Left lung (tissue), 10 donors: ENCODE results near the gene MYL11. TPM values are rescaled to one million over a fixed set of nuclear protein-coding genes. Genes with fewer than 3 reads are reported as not detected.

ENCODE experiments used
- ATAC-seq: fragments of 200-7000 bp; cut with Tn5 transposase; one replicate; pipeline ENCODE4 v1.9.1; 2020; ENCODE audit warnings: moderate library complexity
- DNase-seq, 4 donors: peaks; one replicate each; pipeline ENCODE4 v3.0.0-alpha.2; 2013 to 2020
- H3K27ac ChIP-seq, 2 donors: fragments of 200-600 bp; sonication (generic) in 1 of 2; one replicate each; pipeline versions ENCODE4 v1.5.0 to v1.8.0; 2020 to 2021
- H3K27me3 ChIP-seq, 2 donors: fragments of 200-600 bp; sonication (generic) in 1 of 2; one replicate each; pipeline versions ENCODE4 v1.5.0 to v1.8.0; 2020 to 2021
- H3K36me3 ChIP-seq, 2 donors: fragments of 200-600 bp; sonication (generic) in 1 of 2; one replicate each; pipeline versions ENCODE4 v1.5.0 to v1.8.0; 2020 to 2021
- H3K4me1 ChIP-seq, 2 donors: fragments of 200-600 bp; one replicate each; pipeline ENCODE4 v1.8.0; 2021
- H3K4me3 ChIP-seq, 2 donors: fragments of 200-600 bp; sonication (generic) in 1 of 2; one replicate each; pipeline versions ENCODE4 v1.5.0 to v1.8.0; 2020 to 2021; ENCODE audit warnings: mild to moderate bottlenecking in 1 of 2
- H3K9me3 ChIP-seq, 2 donors: fragments of 200-600 bp; sonication (generic) in 1 of 2; one replicate each; pipeline versions ENCODE4 v1.5.0 to v1.8.0; 2020 to 2021
- intact Hi-C, 2 donors: fragments of 100-400 bp; cut with DNase I; formaldehyde crosslinking; loops; one replicate each; pipeline versions ENCODE4 v1.11.2 to v1.14.2; 2022
- polyA plus RNA-seq, 6 donors: library from polyadenylated mRNA; unstranded; fragments of 120-200 nt; gene quantifications; one replicate each; pipeline ENCODE4 v1.2.1, GENCODE V29; 2013; ENCODE audit not compliant: insufficient read length in 6 of 6
- total RNA-seq, 2 donors: library from RNA; stranded (reverse); fragmentation: NEBNext Ultra II Directional; extraction: Animal tissue kit (Norgen Biotek cat#: 25700); gene quantifications; one replicate each; pipeline ENCODE4 v1.2.1, GENCODE V29; 2021
- TF ChIP-seq, protein P1 (sequence below), 2 donors: fragments of 200-600 bp; sonication (generic) in 1 of 2; IDR thresholded peaks; one replicate each; pipeline versions ENCODE4 v1.5.0 to v1.8.0; 2021; ENCODE audit warnings: antibody characterized with exemption in 2 of 2
- donor health status: DM: no; HTN: yes; CAD: no.
- donor health status: DM: no; HTN: no; CAD: no.

Gene MYL11
- total and polyA plus RNA-seq, 8 donors = 0.27 to 1.6 (median 0.71) TPM; not detected in 3

- Histone ChIP-seq H3K9me3 (no peaks in the 10 kb centered on the region), H3K27me3 (no peaks in the 10 kb centered on the region), H3K4me3 (peak overlapping the region; percentile 76 to 93), H3K36me3 (peaks cover 0 to 19% of the 10 kb centered on the region in 2 donors), H3K4me1 (peaks cover 4 to 42% of the 10 kb centered on the region in 2 donors), H3K27ac (peak overlapping the region; percentile 62 to 83)
- TF ChIP-seq, protein P1, sequence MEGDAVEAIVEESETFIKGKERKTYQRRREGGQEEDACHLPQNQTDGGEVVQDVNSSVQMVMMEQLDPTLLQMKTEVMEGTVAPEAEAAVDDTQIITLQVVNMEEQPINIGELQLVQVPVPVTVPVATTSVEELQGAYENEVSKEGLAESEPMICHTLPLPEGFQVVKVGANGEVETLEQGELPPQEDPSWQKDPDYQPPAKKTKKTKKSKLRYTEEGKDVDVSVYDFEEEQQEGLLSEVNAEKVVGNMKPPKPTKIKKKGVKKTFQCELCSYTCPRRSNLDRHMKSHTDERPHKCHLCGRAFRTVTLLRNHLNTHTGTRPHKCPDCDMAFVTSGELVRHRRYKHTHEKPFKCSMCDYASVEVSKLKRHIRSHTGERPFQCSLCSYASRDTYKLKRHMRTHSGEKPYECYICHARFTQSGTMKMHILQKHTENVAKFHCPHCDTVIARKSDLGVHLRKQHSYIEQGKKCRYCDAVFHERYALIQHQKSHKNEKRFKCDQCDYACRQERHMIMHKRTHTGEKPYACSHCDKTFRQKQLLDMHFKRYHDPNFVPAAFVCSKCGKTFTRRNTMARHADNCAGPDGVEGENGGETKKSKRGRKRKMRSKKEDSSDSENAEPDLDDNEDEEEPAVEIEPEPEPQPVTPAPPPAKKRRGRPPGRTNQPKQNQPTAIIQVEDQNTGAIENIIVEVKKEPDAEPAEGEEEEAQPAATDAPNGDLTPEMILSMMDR (IDR thresholded peaks at IDR 0.05) = no peak
- intact Hi-C loops = no loop called here
- ATAC-seq (no peak), DNase-seq (no peak)
Observed at GRCh38 chr16:30369938-30370455, 4.6 kb upstream of the MYL11 start.

GRCh38 chr16:30370456-30371247, 4.0 kb upstream of the MYL11 start, which contains the start of gene TBC1D10B:
Gene TBC1D10B (minus strand): TSS chr16:30370494. CDS start chr16:30370183, 311 bp downstream.
- peak; percentile 92 for ATAC-seq
- no peaks in the 10 kb centered on the region for H3K27me3 ChIP-seq
- no peaks in the 10 kb centered on the region for H3K9me3 ChIP-seq
- TF ChIP-seq, protein P1 (IDR thresholded peaks at IDR 0.05) = peak in 1 of 2 donors; percentile 33
- H3K27ac ChIP-seq = peak within 1 kb of the TSS; percentile 90 to 92
- peaks cover 0 to 12% of the 10 kb centered on the region in 2 donors for H3K36me3 ChIP-seq
- DNase-seq = peak; percentile 96 to 100 (median 98)
- H3K4me1 ChIP-seq = peaks cover 4 to 42% of the 10 kb centered on the region in 2 donors
- intact Hi-C loops = no loop called here
- peak within 1 kb of the TSS; percentile 76 to 93 for H3K4me3 ChIP-seq

DNA sequence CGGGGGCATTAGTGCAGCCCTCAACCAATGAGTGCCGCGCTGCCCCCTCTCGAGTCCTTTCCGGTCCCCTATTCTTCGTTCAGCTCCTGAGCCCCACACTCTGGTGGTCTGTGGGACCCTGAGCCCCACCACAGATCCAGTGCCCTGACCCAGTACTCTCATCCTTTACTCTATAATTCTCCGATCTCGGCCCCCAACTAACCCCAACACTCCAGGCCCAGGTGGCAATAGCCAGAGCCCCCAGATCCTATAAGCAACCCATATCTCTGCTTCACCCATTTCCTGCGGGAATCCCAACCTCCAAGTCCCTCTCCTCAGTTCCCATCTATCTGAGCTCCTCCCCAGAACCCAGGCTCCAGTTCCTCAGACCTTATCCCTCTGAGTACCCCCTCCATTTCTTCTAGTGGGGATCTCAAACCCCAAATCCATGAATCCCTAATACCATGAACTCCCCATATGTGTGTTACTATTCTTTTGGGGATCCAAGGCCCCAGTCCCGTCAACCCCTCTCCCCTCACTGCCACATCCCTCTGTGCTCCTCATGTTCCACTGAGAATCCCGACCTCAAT, 3.3 kb upstream of the MYL11 start:
- H3K36me3 ChIP-seq = peaks cover 0 to 5% of the 10 kb centered on the region in 2 donors
- H3K4me1 ChIP-seq = peaks cover 4 to 35% of the 10 kb centered on the region in 2 donors
- TF ChIP-seq, protein P1 (IDR thresholded peaks at IDR 0.05) = no peak
- intact Hi-C loops = no loop called here
- ATAC-seq = no peak
- H3K9me3 ChIP-seq = no peaks in the 10 kb centered on the region
- H3K4me3 ChIP-seq = peak overlapping the region; percentile 31 to 43
- no peak for DNase-seq
- no peaks in the 10 kb centered on the region for H3K27me3 ChIP-seq
- peak overlapping the region; percentile 90 to 92 for H3K27ac ChIP-seq

DNA sequence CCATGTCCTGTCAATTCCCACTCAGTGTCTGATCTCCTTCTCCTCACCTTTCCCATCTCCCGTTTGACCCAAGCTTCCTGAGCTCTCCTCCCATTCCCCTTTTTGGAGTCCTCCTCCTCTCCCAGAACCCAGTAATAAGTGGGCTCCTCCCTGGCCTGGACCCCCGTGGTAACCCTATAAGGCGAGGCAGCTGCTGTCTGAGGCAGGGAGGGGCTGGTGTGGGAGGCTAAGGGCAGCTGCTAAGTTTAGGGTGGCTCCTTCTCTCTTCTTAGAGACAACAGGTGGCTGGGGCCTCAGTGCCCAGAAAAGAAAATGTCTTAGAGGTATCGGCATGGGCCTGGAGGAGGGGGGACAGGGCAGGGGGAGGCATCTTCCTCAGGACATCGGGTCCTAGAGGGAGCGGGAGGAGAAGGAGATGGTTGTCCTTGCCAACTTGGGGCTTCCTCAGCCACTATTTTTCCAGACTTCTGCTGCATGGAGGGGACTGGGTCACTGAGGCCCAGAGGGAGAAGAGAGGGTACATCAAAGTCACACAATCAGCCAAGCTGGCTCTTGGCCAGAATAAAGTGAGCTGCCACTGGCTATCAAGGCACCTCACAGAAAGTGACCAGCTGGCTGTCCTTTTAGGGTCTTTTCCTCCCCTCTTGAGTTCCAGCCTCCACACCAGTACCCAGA, 2.4 kb upstream of the MYL11 start:
- no peaks in the 10 kb centered on the region for H3K27me3 ChIP-seq
- no peak overlapping the region for H3K27ac ChIP-seq
- H3K36me3 ChIP-seq = no peaks in the 10 kb centered on the region
- H3K4me1 ChIP-seq = peaks cover 5 to 31% of the 10 kb centered on the region in 2 donors
- intact Hi-C loops = no loop called here
- H3K4me3 ChIP-seq = no peak overlapping the region
- no peak for ATAC-seq
- TF ChIP-seq, protein P1 (IDR thresholded peaks at IDR 0.05) = no peak
- DNase-seq = no peak
- H3K9me3 ChIP-seq = no peaks in the 10 kb centered on the region
